LNCAP (cell line): ENCODE results near the gene ARHGAP9.

Experiments
- CTCF ChIP-seq: fragments of 450-650 bp; IDR thresholded peaks from 2 replicates; pipeline ENCODE4 v1.5.1; 2017; ENCODE audit warnings: mild to moderate bottlenecking

ARHGAP9 gene

DNA sequence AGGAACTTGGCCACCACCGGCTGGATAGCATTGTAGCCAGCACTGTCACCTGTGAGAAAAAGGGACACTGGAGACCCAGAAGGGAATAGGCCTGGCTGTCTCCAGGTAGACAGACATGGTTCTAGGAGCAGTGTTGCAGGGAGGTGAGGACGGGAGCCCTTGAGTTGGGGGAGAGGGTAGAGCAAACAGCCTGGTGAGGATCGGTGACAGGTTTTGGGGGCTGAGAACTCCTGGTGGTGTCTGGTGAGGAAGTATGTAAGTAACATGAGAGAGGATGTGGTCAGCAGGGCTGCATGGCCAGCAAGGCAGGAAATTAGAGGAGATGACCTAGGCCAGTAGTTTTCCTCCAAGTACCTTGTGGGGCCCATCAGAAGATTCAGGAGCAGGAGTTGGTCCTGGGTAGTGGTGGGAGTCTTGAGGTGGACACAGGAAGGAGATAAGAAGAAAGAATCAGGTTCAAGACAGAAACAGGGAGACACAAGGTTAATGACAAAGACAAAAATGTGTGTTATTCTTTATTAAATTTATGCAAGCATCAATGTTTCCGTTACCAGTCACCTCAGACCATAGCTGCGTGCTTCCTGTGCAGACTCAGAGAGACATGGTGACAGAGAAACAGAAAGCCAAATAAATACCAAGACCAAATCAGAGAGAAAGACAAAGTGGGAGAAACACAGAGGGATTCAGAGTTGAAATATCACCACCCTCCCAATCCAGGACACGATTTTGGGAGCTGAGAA lies at the start of gene ARHGAP9:
TSS of gene ARHGAP9 (minus strand) at position 491 of the 740 bp plus-strand sequence. CDS start at position 31, 460 bp downstream.
- TF ChIP-seq CTCF: no peak

GRCh38 chr12:57528831-57529555 lies 49.3 kb upstream of the ARHGAP9 start:
- no peak for TF ChIP-seq CTCF

GRCh38 chr12:57528176-57528575 lies 48.5 kb upstream of the ARHGAP9 start:
- no peak for TF ChIP-seq CTCF

DNA sequence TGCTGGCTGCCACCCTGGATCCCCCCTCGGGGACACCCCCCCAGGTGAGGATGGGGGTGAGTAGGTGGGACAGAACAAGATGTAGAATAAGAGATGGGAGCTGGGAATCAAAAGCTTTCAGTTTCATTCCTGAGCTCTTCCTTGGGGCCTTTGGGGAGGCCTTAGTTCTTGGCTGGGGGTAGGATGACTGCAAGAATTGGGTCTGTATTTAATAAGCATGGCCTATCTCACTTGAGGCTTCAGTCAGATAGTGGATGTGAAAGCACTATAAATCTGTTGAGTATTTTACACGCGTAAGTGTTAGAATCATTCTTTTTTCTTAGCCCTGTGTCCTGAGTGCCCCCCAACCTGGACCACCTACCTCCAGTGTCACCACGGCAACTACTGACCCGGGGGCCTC lies 47.5 kb upstream of the ARHGAP9 start:
- no peak for TF ChIP-seq CTCF

DNA sequence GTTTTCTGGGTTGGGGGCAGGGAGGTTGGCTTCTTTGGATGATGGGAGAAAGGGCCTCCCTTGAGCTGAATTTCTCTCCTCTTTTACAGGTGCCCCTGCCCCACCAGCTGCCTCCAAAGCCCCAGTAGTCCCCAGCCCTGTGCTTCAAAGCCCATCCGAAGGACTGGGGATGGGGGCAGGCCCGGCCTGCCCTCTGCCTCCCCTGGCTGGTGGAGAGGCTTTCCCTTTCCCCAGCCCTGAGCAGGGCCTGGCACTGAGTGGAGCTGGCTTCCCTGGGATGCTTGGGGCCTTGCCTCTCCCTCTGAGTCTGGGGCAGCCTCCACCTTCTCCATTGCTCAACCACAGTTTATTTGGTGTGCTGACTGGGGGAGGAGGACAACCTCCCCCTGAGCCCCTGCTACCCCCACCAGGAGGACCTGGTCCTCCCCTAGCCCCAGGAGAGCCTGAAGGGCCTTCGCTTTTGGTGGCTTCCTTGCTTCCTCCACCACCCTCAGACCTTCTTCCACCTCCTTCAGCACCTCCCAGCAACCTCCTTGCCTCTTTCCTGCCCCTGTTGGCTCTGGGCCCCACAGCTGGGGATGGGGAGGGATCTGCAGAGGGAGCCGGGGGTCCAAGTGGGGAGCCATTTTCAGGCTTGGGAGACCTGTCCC lies 46.9 kb upstream of the ARHGAP9 start:
- no peak for TF ChIP-seq CTCF

GRCh38 chr12:57525615-57526383 lies 46.1 kb upstream of the ARHGAP9 start:
- no peak for TF ChIP-seq CTCF
